Ishikawa (cell line): ENCODE measurements around the gene BTF3L4.

Experiments used
- CEBPB ChIP-seq: IDR thresholded peaks from 2 replicates; pipeline ENCODE4 v1.6.1; 2012
- CREB1 ChIP-seq: IDR thresholded peaks from 2 replicates; pipeline ENCODE4 v1.6.1; 2012; ENCODE audit warnings: low read depth
- EGR1 ChIP-seq: IDR thresholded peaks from 2 replicates; pipeline ENCODE4 v1.6.1; 2012
- EP300 ChIP-seq: IDR thresholded peaks from 2 replicates; pipeline ENCODE4 v1.6.1; 2012; ENCODE audit warnings: borderline replicate concordance
- FOXM1 ChIP-seq: IDR thresholded peaks from 2 replicates; pipeline ENCODE4 v1.6.1; 2012; ENCODE audit warnings: low read depth, borderline replicate concordance
- MAX ChIP-seq: IDR thresholded peaks from 2 replicates; pipeline ENCODE4 v1.6.1; 2012
- NFIC ChIP-seq: IDR thresholded peaks from 2 replicates; pipeline ENCODE4 v1.6.1; 2012
- RAD21 ChIP-seq: IDR thresholded peaks from 2 replicates; pipeline ENCODE4 v1.6.1; 2012; ENCODE audit warnings: low read depth
- TAF1 ChIP-seq: IDR thresholded peaks from 2 replicates; pipeline ENCODE4 v1.6.1; 2012; ENCODE audit warnings: low read depth, mild to moderate bottlenecking
- TCF12 ChIP-seq: IDR thresholded peaks from 2 replicates; pipeline ENCODE4 v1.6.1; 2012; ENCODE audit warnings: low read depth
- TEAD4 ChIP-seq: IDR thresholded peaks from 2 replicates; pipeline ENCODE4 v1.6.1; 2012
- YY1 ChIP-seq: IDR thresholded peaks from 2 replicates; pipeline ENCODE4 v1.6.1; 2012; ENCODE audit warnings: low read depth
- ZBTB7A ChIP-seq: IDR thresholded peaks from 2 replicates; pipeline ENCODE4 v1.6.1; 2012; ENCODE audit warnings: low read depth
- TF ChIP-seq, protein P1 (sequence below): IDR thresholded peaks from 2 replicates; pipeline ENCODE4 v1.6.1; 2012; ENCODE audit warnings: low read depth, mild to moderate bottlenecking
- TF ChIP-seq, protein P2 (sequence below): IDR thresholded peaks from 2 replicates; pipeline ENCODE4 v1.6.1; 2012

BTF3L4 gene

DNA sequence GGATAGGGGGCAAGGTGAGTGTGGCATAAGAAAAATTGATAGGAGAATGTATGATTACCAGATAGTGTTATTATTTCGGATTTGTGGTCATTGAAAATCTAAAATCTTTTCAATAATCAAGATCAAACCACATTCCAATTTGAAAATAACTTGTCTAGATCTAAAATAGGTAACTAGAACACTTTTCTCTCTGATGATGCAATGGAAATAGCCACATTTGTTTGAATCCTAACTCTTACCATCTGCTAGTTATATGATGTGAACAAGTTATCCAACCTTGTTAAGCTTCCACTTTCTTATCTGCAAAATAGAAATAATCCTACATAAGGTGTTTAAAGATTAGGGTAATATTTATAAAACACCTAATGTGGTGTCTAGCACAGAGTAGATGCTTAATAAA lies 3.8 kb downstream of the BTF3L4 start:
- TF ChIP-seq TCF12 (no peak), CEBPB (no peak), EP300 (no peak), RAD21 (no peak), FOXM1 (no peak), YY1 (no peak), TAF1 (no peak), TEAD4 (no peak), MAX (no peak), NFIC (no peak), CREB1 (no peak), EGR1 (no peak), ZBTB7A (no peak)
- TF ChIP-seq, protein P1, sequence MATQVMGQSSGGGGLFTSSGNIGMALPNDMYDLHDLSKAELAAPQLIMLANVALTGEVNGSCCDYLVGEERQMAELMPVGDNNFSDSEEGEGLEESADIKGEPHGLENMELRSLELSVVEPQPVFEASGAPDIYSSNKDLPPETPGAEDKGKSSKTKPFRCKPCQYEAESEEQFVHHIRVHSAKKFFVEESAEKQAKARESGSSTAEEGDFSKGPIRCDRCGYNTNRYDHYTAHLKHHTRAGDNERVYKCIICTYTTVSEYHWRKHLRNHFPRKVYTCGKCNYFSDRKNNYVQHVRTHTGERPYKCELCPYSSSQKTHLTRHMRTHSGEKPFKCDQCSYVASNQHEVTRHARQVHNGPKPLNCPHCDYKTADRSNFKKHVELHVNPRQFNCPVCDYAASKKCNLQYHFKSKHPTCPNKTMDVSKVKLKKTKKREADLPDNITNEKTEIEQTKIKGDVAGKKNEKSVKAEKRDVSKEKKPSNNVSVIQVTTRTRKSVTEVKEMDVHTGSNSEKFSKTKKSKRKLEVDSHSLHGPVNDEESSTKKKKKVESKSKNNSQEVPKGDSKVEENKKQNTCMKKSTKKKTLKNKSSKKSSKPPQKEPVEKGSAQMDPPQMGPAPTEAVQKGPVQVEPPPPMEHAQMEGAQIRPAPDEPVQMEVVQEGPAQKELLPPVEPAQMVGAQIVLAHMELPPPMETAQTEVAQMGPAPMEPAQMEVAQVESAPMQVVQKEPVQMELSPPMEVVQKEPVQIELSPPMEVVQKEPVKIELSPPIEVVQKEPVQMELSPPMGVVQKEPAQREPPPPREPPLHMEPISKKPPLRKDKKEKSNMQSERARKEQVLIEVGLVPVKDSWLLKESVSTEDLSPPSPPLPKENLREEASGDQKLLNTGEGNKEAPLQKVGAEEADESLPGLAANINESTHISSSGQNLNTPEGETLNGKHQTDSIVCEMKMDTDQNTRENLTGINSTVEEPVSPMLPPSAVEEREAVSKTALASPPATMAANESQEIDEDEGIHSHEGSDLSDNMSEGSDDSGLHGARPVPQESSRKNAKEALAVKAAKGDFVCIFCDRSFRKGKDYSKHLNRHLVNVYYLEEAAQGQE: no peak
- TF ChIP-seq, protein P2, sequence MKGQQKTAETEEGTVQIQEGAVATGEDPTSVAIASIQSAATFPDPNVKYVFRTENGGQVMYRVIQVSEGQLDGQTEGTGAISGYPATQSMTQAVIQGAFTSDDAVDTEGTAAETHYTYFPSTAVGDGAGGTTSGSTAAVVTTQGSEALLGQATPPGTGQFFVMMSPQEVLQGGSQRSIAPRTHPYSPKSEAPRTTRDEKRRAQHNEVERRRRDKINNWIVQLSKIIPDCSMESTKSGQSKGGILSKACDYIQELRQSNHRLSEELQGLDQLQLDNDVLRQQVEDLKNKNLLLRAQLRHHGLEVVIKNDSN: no peak

DNA sequence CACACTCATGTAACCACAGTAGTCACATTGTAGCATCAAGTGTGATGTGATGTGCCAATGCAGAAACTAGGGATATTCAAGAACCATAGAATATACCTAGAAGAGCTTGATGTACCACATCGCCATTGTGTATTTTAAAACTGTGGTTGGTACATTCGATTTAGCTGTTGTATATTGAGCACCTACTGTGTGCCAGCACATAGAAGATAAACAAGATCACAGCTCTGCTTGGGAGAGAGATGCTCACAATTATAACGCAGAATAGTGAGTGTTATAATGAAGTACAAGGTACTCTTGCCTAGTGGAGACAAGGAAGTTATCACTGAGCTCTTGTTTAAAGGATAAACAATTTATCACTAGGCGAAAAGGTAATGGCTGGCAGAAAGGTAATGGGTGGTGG lies 4.7 kb downstream of the BTF3L4 start:
- TF ChIP-seq TEAD4: no peak
- no peak for TF ChIP-seq ZBTB7A
- TF ChIP-seq FOXM1: no peak
- TF ChIP-seq EP300: no peak
- no peak for TF ChIP-seq TCF12
- TF ChIP-seq, protein P2: no peak
- TF ChIP-seq CEBPB: no peak
- no peak for TF ChIP-seq EGR1
- no peak for TF ChIP-seq NFIC
- TF ChIP-seq RAD21: no peak
- TF ChIP-seq MAX: no peak
- no peak for TF ChIP-seq YY1
- no peak for TF ChIP-seq TAF1
- TF ChIP-seq, protein P1: no peak
- no peak for TF ChIP-seq CREB1

DNA sequence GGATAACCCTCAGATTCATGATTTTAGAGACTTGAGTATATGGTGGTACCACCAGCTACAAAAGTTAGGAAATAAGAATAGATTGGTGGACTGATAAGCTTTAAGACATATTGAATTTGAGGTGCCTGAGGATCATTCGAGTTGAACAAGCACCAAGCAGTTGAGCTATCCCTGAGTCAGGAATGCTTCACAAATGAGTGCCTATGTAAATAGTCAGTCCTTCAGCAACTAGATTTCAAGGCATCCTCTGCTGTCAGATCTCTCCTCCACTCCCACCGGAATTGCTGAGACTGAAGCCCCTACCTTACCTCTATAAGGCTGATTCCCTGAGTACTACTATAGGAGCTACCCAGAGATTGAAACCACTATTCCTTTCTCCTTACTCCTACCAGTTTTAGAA lies 7.1 kb downstream of the BTF3L4 start:
- no peak for TF ChIP-seq CEBPB
- no peak for TF ChIP-seq TCF12
- no peak for TF ChIP-seq ZBTB7A
- no peak for TF ChIP-seq CREB1
- no peak for TF ChIP-seq NFIC
- no peak for TF ChIP-seq TEAD4
- TF ChIP-seq EGR1: no peak

DNA sequence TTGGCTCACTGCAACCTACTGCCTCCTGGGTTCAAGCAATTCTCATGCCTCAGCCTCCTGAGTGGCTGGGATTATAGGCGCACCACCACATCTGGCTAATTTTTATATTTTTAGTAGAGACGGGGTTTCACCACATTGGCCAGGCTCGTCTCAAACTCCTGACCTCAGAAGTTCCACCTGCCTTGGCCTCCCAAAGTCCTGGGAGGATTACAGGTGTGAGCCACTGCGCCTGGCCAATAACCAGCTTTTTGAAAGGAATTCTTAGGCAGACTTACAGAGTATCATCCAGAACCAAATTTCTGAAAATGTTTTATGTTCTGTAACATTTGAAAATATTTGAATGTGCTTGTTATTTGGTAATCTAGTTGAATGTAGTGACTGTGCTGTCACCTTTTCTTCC lies 14.6 kb downstream of the BTF3L4 start:
- TF ChIP-seq, protein P2: no peak
- TF ChIP-seq RAD21: no peak
- no peak for TF ChIP-seq MAX
- no peak for TF ChIP-seq CREB1
- TF ChIP-seq EP300: no peak
- no peak for TF ChIP-seq TEAD4
- TF ChIP-seq, protein P1: no peak
- TF ChIP-seq ZBTB7A: no peak
- no peak for TF ChIP-seq NFIC
- TF ChIP-seq TCF12: no peak
- no peak for TF ChIP-seq EGR1
